SW 1271 (cell line): ENCODE results near the gene HBS1L.
A peak's percentile ranks its signal among the peaks of the same experiment; 100 is the strongest.

ENCODE experiments used
- DNase-seq, 2 experiments: peaks; one replicate each; lab custom pipeline; 2025; lab: John Stamatoyannopoulos, UW

Gene HBS1L

DNA sequence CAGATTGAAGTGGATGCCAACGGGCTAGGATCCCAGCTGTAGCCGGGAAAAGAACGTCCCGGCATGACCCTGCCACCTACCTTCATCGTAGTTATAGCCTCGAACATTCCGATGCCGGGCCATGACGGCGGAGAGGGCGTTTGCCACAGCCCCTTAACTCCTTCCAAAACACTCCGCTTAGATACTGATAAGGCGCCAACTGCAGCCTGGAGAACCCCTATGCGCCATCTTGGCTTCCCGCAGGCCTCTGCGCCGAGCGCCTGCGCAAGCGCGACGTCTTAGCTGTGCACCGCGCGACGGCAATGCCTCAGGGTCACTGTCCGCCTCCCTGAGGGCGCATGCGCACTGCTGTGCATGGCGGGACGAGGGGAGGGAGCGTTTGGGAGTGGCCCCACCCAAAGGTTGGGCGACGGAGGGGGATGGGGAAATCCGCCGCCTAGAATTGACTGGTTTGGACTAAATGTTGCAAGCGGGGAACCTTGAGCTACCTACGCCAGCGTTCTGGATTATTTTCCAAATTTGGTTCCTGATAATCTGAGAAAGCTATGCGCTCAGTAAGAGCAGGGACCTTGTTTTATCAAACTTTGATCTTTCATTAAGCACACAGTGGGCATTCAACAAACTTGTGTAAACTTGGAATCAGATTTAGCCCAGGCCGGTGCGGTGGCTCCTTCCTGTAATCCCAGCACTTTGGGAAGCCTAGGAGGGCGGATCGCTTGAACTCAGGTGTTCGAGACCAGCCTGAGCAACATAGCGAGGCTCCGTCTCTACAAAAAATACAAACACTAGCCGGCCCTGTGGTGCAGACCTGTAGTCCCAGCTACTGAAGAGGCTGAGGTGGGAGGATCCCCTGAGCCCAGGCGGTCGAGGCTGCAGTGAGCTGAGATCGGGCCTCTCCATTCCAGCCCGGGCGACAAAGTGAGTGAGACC is at the start of gene HBS1L:
TSS of gene HBS1L (minus strand) at position 254 of the 930 bp plus-strand sequence. CDS start at position 123, 131 bp downstream.
- DNase-seq, result peak; percentile 88 to 92

DNA sequence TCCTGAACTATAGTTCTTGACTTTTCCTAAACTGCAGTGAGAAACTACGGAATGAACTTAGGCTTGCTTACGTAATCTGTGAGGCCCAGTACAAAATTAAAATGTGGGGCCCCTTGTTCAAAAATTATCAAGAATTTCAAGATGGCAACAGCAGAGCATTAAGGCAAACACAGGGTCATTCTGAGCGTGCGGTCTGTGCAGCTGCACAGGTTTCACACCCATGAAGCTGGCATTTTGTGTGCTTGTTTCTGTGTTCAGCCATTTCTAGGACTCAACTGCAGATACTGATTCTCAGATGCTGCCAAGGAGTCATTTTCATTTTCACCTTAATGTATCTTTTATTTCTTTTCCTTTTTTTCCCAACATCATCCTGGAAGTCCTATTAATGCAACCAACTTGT is 49.6 kb upstream of the HBS1L start:
- DNase-seq, result no peak

DNA sequence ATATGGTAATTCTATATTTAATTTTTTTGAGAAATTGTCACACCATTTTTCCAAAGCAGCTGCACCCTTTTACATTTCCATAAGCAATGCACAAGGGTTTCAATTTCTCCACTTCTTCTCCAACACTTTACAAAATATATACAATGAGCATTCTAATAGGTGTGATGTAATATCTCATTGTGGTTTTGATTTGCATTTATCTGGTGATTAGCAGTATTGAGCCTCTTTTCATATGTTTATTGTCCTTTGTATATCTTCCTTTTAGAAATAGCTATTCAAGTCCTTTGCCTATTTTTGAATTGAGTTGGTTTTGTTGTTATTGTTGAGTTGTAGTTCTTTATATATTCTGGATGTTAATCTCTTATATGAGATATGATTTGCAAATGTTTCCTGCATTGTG is 47.6 kb upstream of the HBS1L start:
- no peak for DNase-seq

DNA sequence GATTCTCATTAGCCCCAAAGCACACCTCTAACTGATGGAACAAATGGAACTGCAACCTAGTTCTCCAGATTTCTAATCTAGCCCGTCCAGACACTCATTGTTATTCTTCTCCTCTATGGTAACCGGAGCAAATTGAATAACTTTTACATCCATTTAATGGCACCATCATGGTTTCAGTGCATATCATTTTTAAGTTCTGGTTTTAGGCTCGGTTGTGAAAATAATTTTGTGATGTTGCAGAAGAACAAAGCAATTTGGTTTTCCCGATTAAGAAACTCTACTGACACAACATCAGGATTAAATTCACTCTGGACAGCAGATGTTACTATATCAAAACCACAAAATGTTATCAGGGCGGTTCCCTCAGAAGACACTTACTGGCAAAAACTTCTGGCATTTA is 42.5 kb upstream of the HBS1L start:
- no peak for DNase-seq

DNA sequence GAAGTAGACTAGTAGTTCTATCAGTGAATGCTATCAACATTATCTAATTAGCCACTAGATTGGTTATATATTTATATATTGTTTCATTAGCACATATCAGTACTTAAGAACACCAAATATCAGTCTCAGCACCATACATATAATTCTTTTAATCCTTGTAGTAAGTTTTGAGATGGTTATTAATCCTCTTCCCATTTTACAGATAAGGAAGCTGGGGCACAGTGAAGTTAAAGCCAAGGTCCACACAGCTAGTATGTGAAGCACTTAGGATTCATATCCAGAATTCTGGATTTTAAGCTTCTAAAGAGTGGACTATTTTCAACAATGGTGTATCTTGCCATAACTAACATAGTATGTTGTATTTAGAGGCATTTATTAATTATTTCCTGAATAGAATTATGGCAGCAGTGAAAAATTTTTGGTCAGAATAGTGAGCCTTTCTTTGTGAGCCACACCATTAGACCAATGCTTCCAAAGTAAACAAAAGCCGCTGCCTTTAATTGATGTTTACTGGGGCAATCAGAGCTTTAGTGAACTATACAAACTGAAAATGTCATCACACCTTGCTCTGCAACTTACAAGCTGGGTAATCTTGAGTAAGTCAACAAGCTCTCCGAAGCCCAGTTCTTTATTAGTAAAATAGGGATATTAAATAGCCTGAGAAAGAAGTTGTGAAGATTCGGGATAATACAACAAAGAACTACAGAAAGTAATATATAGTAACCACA is 41.9 kb upstream of the HBS1L start:
- DNase-seq, result no peak

DNA sequence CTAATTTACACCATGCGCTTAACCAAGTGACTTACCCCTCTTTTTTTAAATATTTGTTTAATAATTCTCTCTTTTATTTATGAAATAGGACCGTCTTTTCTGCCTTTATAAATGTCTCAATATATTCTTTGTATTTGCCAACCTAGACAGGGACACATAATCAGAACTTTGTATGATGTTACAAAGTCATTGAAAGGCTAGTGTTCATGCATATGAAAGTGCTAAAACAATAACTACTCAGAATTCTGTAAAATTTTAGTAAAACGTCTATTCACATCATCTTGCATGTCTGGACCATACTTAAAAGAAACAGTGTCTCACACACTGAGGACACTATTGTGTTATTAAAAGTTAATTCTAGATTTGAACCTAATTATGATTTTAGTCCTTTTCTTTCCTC is 41.1 kb upstream of the HBS1L start:
- DNase-seq, result no peak

DNA sequence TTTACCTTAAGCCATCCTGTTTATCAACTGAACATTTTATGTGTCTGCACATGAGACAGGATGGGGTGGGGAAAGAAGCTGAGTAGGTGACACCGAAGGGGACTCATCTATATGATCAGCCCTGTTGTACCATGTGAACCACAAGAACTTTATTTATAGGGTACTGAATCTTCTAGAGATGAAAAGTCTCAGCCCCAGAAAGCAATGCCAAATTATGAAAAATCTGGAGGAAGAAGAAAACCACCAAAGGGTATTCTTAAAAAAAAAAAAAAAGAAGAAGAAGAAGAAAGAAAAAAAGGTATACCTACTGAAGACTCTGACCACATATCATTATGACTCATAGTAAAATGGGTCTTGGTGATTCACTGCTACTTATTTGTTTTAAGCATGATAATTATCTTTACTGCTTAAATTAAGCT is 39.8 kb upstream of the HBS1L start:
- no peak for DNase-seq

DNA sequence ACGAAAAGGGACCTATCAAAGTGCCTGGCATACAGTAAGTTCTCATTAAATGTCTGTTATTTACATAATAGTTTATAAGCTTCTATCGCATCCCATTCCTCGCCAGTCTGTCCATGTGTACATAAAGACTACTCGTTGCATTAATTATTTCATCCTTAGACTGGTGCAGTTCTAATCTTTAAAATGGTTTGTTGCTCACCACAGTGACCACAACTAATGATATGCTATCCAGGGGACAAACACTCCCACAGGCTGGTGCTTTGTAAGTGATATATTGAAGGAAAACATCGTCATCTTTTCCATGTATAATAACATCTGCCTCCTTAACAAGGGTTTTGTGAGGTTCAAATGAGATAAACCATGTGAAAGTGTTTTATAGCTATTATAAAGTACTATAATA is 39.0 kb upstream of the HBS1L start:
- DNase-seq, result no peak

DNA sequence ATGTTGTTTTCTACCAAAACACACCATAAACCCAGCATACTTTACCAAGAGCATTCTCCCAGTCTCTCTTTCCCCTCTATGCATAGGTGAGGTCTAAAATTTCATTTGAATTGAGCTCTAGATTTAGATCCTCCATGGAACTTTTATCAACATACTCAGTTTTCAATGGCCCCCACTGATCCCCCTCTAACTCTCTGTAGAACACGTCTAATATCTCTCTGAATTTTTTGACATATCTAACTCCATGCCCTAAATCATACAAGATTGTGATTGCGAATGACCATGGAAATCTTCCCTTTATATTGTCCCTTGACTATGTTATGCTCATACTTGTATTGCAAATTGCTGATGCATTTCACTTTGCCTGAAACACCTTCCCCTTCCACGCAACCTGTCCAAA is 38.1 kb upstream of the HBS1L start:
- DNase-seq, result no peak

DNA sequence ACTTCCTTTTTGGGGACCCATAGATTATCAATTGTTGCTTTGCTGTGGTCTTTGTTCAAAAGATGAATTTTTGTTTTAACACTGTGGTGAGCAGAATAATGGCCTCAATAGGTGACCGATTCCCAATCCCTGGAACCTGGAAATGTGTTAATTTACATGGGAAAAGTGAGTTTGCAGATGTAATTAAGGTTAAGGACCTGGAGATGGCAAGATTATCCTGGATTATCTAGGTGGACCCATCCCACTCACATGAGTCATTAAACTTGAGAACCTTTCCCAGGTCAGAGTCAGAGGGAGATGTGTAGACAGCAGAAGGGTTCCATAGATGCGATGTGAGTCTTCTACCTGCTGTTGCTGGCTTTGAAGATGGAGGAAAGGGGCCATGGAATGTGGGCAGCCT is 36.2 kb upstream of the HBS1L start:
- no peak for DNase-seq

DNA sequence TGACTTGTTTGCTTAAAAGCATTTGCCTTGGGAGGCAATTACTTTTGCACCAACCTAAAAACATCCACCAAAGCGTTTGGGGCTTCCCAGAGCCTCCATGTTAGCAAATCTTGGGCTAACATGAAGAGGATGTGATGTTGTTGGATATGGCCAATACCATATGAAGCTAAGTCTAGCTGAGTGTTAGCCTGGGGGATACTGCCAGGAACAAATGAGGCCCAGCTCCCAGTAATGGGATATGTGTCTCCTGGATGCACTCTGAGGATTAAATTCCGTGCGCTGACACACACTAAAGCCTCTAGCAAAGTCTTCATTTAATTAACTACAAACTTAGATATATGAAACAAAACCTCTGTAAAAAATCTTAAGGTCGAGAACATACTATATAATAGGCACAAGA is 35.3 kb upstream of the HBS1L start:
- no peak for DNase-seq

DNA sequence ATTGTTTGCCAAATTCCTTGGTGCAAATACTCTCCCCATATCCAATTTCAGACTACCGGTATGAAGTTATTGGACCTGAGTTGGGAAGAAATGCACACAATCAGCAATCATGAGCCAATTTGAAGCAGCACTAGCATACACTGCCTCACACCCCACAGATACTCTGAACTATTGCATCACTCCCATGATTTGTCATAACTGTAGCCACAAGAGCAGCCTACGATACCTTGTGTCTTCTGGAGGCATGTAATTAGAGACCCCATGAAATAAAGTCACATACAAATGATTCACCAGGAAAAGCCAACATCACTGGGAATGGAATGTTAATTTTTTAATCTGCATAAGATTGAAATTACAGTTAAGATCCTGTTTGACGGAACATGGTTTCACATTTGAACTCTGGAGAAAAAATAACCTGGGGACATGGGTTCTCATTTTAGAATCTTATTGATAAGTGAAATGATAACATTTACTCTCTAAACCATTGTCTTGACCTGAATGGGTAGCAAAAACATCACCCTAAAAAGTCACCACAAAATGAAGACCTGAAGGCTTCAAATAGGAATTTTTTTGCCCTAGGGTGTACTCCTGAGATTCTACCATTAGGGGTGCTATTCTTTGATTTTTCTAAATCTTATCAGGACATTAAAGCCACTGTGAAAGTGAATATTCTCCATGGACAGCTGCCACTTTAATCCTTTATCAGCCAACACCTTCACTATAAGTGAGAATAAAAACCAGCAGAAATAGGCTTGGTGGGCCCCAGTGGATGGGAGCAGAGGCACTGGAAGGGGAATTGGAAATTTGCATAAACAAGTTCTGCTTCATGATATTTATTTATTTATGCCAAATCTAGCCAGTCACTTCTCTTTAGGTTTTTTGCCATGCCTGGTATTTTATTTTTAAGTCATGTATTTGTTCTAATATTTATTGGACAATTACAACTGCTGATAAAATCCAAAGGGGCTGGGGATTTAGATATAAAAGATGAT is 34.5 kb upstream of the HBS1L start:
- peak in 1 of 2 experiments; percentile 19 for DNase-seq

DNA sequence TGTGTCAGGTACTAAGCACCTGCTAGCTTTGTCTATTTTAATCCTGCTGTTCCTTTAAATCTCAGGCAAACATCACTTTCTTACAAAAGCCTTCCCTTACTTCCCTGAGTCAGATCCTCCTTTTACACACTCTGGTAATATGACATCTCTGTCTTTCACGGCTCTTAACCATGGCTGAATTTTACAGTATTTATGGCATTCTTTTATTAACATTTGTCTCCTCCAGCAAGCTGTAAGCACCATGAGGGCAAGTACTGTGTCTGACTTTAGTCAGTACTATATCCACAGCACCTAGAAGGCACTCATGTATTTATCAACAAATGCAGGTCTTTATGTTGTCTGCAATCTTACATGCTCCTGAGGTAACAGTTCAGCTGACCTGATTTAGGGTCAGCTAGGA is 33.7 kb upstream of the HBS1L start:
- DNase-seq, result no peak

DNA sequence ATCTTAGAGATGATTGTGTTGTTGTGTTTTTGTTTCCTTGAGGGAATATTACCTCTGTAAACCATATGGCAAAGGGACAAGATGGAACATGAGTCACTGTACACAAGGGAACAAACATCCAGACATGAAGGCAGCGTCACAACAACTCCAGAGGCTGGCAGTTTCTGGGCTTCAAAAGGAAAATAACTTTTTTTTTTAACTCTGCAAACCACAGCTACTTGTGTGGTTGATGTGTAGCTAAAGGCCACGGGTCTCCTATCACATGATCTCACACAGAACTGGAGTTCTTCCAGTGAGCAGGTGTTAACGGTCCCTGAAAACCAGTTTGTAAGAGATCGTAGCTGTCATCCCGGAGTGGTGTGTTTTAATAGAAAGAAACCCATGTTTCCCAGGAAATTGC is 33.2 kb upstream of the HBS1L start:
- no peak for DNase-seq

DNA sequence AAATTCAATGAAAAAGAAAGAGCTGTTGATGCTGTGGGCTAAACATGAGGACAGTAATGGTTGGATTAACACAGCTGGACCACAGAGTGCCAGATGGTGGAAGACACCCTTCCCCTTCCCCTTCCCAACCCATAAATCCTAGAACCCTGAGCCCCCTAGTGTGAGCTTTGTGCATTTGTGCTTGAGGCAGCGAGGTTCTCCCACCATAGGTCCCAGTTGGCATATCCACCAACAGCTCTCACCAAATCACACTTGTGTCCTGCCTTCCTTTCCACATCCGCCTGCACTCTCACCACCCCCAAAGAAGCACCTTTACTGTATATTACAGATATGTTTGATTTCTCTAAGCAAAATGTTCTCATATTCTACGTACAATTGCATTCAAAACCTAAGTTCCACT is 32.8 kb upstream of the HBS1L start:
- no peak for DNase-seq

DNA sequence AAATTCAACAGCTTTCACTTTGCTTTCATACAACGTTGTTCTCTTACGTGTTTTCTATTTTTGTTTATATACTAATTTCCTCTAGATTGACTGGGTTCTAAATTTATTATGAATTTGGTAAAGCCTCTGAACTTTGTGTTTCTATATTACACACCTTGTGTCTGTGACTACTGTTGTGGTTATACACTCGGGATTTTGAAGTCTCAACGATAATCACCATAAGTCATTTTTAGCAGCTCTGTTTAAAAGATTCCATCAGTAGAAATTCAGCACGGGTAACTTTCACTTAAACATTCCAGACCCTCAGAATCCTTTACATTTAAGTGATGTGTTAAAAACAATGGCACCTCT is 31.8 kb upstream of the HBS1L start:
- no peak for DNase-seq

DNA sequence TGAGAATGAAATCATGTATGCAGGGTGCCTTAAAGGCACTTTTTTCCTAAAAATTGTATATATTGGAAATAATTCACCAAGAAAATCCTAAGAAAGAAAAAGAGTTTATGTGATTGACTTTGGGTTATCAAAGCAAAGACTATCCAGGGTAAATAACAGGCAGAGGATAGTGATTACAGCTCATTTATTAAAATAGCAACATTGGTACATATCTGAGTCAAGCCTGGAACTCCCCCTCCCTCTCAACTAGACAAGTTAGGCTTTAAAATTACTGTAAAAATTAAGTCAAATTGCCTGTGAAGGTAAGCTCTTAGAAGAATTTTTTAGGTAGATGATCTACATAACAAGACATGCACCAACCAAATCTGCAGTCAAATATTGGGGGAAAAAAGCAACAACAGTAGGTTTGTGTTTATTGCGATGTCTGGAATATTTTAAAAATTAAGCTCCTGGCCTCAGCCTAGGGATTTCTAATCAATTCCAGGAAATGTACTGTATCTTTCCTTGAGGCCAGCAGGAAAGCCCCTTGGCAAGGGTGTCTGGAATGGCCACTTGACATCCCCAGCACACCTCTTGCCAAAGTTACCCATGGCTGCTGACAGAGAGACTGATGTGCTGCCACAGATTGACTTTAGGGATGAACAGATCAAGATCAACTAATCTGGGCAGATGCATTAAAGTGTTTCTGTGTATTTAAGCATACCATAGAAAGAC is 31.2 kb upstream of the HBS1L start:
- DNase-seq, result no peak

DNA sequence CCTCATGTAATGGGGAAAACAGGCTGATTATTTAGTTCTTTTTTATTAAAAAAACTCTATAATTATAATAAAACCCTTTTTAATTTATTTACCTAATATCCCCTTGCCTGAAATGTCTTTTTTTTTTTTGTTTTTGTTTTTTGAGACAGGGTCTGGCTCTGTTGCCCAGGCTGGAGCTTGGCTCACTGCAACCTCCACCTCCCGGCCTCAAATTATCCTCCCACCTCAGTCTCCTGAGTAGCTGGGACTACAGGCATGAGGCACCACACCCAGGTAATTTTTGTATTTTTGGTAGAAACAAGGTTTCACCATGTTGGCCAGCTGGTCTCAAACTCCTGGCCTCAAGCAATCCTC is 30.3 kb upstream of the HBS1L start:
- DNase-seq, result no peak

DNA sequence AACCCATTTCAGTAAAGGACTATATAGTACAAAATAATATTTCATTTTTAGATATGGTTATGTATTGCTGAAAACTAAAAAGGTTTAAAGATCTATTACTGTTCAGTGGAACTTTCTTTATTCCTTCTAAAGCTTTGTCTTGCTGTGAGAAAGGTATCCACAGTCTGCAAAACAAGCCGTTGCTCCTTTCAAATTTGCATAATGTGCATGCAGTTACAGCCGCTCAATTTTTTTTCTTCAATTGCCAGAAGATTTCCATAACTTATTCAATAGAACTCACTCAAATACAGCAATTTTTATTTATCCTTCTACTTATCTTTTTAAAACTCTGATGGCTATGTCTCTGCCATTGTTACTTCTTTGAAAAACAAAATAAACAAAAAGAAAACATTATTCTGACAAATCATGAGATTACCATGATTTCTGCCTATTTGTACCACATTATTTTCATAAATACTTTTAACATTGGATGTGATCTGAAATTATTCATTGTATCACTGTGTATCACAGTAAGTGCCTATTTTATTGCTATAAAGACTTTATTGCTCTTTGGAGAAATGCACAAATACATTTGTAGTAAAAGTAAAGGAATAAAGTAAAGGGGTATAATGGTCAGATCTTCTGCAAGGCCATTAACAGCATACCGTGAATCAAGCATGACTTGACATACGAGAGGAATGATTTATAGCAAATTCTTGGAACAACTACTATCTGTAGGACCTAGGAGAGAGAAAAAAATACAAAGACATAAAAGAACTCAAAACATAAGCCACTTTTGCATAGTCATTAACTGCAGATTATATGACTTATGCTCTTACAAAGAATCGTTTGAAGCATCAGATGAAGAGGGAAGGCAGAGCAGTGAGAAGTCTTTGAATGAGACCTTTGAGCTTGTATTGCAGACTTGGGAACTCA is 29.6 kb upstream of the HBS1L start:
- DNase-seq, result no peak

DNA sequence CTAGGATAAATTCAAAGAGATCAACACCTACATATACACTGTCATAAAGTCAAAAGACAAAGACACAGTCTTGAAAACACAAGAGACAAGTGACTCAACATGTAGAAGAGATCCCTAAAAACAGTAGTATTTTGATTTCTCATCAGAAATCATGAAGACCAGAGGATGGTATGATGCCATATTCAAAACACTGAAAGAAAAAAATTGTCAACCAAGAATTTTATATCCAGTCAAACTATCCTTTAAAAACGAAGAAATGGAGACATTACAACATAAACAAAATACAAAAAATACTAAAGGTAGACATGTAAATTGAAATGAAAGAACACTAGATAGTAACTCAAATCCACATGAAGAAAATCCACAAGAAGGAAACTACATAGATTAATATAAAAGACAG is 27.3 kb upstream of the HBS1L start:
- DNase-seq, result no peak

DNA sequence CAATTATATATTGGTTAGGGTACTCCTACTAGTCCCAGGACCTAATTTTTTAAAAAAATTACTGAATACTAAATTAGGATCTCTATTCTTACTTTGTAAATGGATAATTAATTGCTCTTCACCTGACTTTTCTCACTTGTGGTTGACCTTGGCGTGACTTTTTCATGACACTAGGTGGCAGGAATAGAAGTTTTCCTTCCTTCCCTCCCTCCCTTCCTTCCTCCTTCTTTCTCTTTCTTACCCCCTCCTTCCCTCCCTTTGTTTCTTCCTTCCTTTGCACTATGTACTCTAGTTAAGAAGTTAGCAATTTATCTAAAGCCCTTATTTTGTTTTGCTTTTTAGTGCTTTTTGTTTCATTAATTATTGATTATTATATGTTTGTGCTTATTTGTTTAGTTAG is 20.4 kb upstream of the HBS1L start:
- DNase-seq, result no peak
